CD4-positive, alpha-beta T cell treated with Interleukin-6 for 4 hours (primary cell): ENCODE results near the gene ESM1.
A peak's percentile ranks its signal among the peaks of the same experiment; 100 is the strongest.
"Not testable (repeated sequence)": the region's sequence is repeated elsewhere in the genome, so short reads cannot be mapped to it uniquely, and the experiment has no call there.

Experiments
- DNase-seq: peaks from one replicate; pipeline ENCODE4 v3.0.0-alpha.2; 2020; ENCODE audit warnings: mixed read lengths

The ESM1 gene, protein sequence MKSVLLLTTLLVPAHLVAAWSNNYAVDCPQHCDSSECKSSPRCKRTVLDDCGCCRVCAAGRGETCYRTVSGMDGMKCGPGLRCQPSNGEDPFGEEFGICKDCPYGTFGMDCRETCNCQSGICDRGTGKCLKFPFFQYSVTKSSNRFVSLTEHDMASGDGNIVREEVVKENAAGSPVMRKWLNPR

GRCh38 chr5:54985301-54986268 is at the start of gene ESM1:
TSS of gene ESM1 (minus strand) at chr5:54985593. CDS start at chr5:54985517, 76 bp downstream.
- no peak for DNase-seq

DNA sequence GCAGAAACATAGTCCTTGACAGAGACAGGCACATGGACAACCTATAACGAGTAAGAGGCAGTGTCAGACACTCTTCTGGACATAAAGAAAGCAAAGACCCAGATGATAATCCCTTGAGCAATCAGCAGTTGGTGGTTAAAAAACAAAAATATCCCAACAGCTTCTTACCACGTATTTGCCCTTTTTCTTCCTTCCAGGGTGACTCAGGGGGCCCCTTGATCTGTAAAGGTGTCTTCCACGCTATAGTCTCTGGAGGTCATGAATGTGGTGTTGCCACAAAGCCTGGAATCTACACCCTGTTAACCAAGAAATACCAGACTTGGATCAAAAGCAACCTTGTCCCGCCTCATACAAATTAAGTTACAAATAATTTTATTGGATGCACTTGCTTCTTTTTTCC is 48.2 kb upstream of the ESM1 start:
- DNase-seq = no peak

- DNase-seq = no peak
These were observed 46.1 kb upstream of the ESM1 start for GRCh38 chr5:55031492-55031891.

DNA sequence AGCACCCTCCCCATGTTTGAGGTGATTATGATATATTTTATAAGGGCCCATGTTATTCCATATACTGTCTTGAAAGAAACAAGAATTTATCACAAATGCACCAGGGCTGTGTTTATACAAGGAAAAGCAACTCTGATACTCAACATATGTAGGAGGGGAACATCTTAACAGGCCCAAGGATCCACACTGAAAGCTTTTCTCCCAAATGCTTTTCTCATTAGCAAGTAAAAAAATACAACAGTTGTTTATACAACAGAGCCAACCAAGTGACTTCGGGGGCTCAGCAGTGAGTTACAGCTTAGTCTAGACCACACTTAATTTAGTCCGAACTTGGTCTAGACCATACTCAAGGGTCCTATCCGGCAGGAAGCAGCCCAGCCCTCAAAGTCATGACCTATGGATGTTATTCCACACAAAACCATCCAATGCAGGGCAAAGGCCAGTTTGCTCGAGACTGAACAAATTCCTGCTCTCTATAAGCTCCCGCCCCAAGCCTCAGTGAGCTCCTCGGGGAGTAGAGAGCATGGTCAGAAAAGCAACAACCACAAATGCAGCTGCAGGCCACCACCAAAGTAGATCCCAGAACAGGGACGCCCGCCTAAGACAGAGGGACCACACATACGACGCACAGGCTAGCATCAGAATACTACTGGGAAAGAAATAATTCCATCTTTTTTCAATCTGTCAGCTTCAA is 45.4 kb upstream of the ESM1 start:
- no peak for DNase-seq

GRCh38 chr5:55030220-55030619 is 44.8 kb upstream of the ESM1 start:
- DNase-seq = no peak

DNA sequence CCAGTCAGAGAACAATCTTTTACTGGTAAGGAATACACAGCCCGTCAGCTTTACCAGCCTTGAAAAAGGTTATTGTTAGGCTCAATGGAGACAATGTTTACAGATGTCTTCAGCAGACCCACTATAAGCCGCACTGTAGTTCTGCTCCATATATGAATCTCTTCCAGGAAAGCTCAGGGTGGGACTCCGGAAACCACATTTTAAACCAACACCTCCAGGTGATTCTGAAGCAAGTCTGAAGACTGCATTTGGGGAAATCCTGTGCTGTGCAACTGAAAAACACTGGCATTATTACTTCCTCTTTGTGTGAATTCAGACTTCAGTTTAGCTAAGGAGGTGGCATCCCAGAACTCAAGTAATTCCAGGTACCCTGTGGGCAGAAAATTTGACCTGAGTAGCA is 42.2 kb upstream of the ESM1 start:
- DNase-seq = peak; percentile 33

GRCh38 chr5:55022450-55022849 is 37.1 kb upstream of the ESM1 start:
- peak; percentile 15 for DNase-seq

- DNase-seq = no peak
These were observed 36.4 kb upstream of the ESM1 start for GRCh38 chr5:55021821-55022220.

GRCh38 chr5:55021410-55021809 is 36.0 kb upstream of the ESM1 start:
- no peak for DNase-seq

DNA sequence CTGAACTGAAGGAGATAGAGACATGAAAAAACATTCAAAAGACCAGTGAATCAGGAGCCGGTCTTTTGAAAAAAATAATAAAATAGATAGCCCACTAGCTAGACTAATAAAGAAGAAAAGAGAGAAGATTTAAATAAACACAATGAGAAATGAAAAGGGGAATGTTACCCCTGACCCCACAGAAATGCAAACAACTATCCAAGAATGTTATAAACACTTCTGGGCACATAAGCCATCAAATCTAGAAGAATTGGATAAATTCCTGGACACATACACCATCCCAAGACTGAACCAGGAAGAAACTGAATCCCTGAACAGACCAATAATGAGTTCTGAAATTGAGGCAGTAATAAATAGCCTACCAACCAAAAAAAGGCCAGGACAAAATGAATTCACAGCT is 24.8 kb upstream of the ESM1 start:
- DNase-seq = not testable (repeated sequence)

DNA sequence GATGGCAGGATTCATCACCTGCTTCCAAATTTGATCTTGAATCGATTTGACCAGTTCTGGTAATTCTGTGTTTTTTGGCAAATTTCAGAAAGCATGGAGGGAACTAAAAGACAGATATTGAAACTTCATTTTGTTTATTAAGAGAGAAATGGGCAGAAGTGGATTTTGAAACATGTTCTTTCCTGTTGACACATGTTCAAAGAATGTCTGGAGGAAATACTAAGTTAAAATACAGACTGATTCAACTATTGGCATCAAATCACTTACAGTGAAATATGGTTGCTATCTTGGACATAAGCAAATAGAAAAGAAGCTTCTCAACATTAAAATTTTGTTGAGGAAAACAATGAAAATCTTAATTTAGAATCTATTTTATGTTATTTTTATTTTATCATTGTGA is 19.3 kb upstream of the ESM1 start:
- no peak for DNase-seq

DNA sequence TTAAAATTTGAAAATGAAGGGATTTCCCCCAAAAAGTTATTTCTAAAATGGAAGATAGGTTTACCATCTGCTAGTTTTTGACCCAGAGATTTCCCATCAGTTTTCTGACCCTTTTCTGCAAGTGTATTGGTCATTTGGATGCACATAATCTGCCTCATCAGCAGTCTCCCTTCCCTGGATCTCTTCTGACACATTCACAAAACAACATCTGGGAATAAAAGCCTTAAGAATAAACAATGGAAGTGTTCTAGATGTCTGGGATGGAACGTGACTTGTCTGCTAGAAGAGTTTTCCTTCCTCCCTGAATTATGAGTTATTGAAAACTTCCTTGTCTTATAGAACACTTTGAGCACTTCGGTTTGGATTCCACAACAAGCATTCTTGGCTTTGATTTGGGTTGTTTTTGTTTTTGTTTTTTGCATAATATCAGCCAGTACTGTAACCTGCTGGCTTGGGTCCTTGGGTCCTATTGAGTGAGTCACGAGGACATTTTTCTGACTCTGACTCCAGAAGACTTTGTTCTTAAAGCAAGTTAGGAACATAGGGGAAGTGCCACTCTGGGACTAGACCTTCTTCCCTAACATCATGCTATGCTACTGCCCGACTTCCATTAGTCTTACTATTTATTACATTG is 18.2 kb upstream of the ESM1 start:
- DNase-seq = no peak

DNA sequence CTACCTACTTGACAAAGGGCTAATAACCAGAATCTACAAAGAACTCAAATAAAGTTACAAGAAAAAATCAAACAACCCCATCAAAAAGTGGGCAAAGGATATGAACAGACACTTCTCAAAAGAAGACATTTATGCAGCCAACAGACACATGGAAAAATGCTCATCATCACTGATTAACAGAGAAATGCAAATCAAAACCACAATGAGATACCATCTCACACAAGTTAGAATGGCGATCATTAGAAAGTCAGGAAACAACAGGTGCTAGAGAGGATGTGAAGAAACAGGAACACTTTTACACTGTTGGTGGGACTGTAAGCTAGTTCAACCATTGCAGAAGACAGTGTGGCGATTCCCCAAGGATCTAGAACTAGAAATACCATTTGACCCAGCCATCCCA is 16.8 kb upstream of the ESM1 start:
- DNase-seq = not testable (repeated sequence)

DNA sequence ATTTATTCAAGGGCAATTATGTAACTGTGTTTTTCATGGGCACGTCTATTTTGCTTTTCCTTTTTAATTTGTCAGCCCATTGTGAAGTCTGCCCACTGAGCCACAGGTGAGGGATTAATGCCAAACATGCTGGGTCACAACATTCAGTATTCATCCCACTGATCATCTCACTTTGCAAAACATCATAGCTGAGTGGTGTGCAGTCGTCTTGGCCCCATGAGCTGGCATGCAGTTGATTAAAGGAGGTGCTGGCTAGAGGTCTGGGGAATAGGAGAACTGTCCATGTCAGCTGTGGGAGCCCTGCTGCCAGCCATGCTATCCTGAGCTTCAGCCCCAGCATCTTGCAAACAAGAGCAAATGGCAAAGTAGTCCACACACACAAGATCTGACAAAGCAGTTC is 11.7 kb upstream of the ESM1 start:
- no peak for DNase-seq

DNA sequence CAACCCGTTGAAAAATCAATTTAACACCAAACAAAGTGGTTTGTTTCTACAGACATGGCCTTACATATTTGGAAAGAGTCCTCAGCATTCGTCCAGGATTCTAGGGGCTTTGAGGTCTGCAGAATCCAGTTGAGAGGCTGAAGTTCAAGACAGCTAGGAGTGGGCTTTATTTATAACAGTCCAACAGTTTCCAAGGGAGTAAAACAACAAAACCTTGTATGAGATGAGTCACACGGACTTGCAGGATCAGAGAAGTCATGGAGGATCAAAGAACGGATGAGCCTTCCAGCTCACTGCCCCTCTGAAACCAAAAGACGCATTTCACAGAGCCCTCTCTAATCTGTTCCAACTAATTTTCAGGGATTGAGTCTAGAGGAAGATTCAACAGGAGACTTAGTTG is 11.1 kb upstream of the ESM1 start:
- no peak for DNase-seq

- DNase-seq = no peak
These were observed 9.8 kb upstream of the ESM1 start for GRCh38 chr5:54995168-54995567.

DNA sequence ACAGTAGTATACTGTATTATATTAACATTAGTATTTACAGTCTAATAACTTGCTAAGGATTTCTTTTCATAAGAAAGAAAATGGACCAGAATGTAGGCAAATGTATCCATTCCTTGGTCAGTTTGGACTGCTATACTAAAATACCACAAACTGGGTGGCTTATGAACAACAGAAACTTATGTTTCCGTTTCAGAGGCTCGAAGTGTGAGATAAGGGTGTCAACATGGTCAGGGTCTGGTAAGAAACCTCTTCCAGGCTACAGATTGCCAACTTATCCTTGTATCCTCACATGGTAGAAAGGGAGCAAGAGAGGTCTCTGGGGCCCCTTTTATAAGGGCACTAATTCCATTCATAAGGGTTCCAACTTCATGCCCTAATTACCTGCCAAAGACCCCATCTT is 9.2 kb upstream of the ESM1 start:
- no peak for DNase-seq

GRCh38 chr5:54993318-54993717 is 7.9 kb upstream of the ESM1 start:
- DNase-seq = no peak

DNA sequence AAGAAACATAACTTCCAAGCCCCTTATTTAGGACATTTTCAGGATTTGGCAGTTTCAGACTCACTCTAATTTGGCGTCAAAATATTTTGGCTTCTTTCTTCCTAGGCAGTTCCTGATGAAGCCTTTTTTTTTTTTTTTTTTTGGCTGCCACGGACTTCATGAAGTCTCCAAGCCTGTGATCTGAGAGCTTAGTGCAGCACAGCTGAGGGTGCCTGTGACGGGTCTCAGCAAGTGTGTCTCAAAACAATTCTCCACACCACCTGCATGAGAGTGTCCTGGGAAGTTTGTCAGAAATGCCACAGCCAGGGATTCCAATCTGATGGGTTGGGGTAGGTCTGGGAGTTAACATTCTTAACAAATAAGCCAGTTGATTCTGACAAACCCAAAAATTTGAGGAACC is 6.0 kb upstream of the ESM1 start:
- no peak for DNase-seq

- DNase-seq = no peak
These were observed 5.5 kb upstream of the ESM1 start for GRCh38 chr5:54990841-54991258.

DNA sequence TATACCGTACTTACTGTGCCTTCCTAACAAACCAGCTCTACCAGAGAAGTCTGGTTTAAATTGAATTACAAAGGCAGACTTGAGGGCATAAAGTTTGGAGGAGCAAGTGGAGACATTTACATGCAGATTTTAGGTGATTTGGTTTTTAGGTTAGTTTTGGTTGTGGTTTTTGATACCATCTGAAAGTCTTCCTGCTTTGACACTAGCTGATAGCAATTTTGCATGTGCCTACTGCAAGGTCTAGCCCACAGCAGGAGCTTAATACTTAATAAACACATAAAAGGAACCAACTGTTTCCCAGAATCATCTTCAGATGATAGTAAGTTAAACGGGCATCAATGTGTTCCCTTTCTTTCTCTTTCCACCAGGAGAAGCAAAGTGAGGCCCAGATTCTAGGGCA is 3.4 kb upstream of the ESM1 start:
- DNase-seq = no peak

DNA sequence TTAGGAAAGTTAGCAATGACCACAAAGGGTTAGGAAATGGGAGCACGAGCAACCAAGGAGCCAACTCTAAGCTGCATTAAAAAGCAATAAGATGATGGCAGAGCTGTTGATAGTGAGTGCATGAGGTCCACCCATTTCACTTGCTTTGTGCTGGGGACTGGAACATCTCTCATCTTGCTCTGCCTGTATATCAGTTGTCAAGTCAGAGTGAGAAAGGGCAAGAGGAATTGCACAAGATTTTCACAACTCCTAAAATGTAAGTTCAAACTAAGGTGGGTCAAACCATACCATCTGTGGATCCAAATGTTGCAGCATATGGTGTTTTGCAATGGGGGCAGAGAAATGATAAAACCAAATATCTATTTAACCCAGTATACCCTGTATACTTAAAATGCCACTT is 2.8 kb upstream of the ESM1 start:
- no peak for DNase-seq

DNA sequence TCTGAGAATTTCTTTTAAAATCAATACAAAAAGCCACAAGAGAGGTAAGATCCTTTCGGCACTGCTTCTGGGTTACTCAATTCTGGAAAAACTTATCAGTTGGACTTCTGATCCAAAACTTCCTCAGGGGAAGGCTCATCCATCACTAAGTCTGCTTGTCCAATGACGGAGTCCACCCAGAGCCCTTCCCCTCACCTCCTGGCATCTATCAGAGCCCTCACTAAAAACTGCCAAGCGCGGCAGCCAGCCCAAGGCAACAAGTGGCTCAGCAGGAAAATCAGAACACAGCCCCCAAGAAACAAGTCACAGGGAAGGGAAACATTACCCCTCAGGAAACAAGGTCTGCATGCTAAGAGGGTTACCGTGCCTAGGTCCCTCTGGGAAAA is 869 bp upstream of the ESM1 start:
- DNase-seq = no peak
